GM19239 (cell line): ENCODE measurements around the gene SLC12A2.

ENCODE experiments used
- DNase-seq: peaks from one replicate; pipeline ENCODE4 v3.0.0; 2011; ENCODE audit warnings: low spot score; ENCODE audit not compliant: insufficient read length
- FAIRE-seq: peaks from 2 replicates; lab custom pipeline; 2011; peaks lifted over from hg19 to GRCh38; lab: Jason Lieb, UNC

Gene SLC12A2

GRCh38 chr5:128156521-128156920 lies 73.0 kb downstream of the SLC12A2 start:
- FAIRE-seq (no peak), DNase-seq (no peak)

- DNase-seq, result no peak
- FAIRE-seq, result no peak
These were observed 74.8 kb downstream of the SLC12A2 start for GRCh38 chr5:128158342-128158741.

GRCh38 chr5:128163991-128164390 lies 80.4 kb downstream of the SLC12A2 start:
- no peak for FAIRE-seq
- no peak for DNase-seq

- no peak for FAIRE-seq
- no peak for DNase-seq
These were observed 85.9 kb downstream of the SLC12A2 start for GRCh38 chr5:128169401-128170017.

GRCh38 chr5:128172102-128172501 lies 88.5 kb downstream of the SLC12A2 start:
- DNase-seq (no peak), FAIRE-seq (peak; percentile 44)

- no peak for FAIRE-seq
- no peak for DNase-seq
These were observed 91.4 kb downstream of the SLC12A2 start for GRCh38 chr5:128174951-128175350.

- FAIRE-seq (peak; percentile 83), DNase-seq (no peak)
These were observed 108.8 kb downstream of the SLC12A2 start for GRCh38 chr5:128192368-128192767.

- DNase-seq (no peak), FAIRE-seq (peak; percentile 33)
These were observed 110.3 kb downstream of the SLC12A2 start for GRCh38 chr5:128193665-128194390.

GRCh38 chr5:128195316-128195715 lies 111.8 kb downstream of the SLC12A2 start:
- FAIRE-seq (no peak), DNase-seq (no peak)

- FAIRE-seq, result no peak
These were observed 112.5 kb downstream of the SLC12A2 start for GRCh38 chr5:128196080-128196479.

GRCh38 chr5:128196791-128197190 lies 113.2 kb downstream of the SLC12A2 start:
- FAIRE-seq (no peak), DNase-seq (no peak)

More at GRCh38 chr5:128196080-128196479, 112.5 kb downstream of the SLC12A2 start:
- no peak for DNase-seq

- DNase-seq (no peak), FAIRE-seq (peak; percentile 35)
These were observed 114.4 kb downstream of the SLC12A2 start for GRCh38 chr5:128197896-128198522.

GRCh38 chr5:128199104-128199503 lies 115.5 kb downstream of the SLC12A2 start:
- FAIRE-seq (no peak), DNase-seq (no peak)

GRCh38 chr5:128199611-128200010 lies 116.0 kb downstream of the SLC12A2 start:
- no peak for FAIRE-seq
- no peak for DNase-seq

- peak; percentile 62 for DNase-seq
- peak; percentile 90 for FAIRE-seq
These were observed 117.7 kb downstream of the SLC12A2 start for GRCh38 chr5:128201065-128201926.

GRCh38 chr5:128202320-128202719 lies 118.8 kb downstream of the SLC12A2 start:
- FAIRE-seq, result no peak

GRCh38 chr5:128208436-128208835 lies 124.9 kb downstream of the SLC12A2 start:
- FAIRE-seq (no peak), DNase-seq (no peak)

More at GRCh38 chr5:128202320-128202719, 118.8 kb downstream of the SLC12A2 start:
- DNase-seq, result no peak

GRCh38 chr5:128212191-128212806 lies 128.7 kb downstream of the SLC12A2 start:
- no peak for FAIRE-seq
- no peak for DNase-seq

GRCh38 chr5:128213340-128213739 lies 129.8 kb downstream of the SLC12A2 start:
- FAIRE-seq (peak; percentile 76), DNase-seq (no peak)

GRCh38 chr5:128213833-128214232 lies 130.3 kb downstream of the SLC12A2 start:
- no peak for FAIRE-seq
- no peak for DNase-seq
